AG09309 (cell line): Measurements from ENCODE around the gene KCTD16.

Experiments
- DNase-seq: peaks from one replicate; pipeline ENCODE4 v3.0.0-alpha.2; 2010; ENCODE audit warnings: low read depth
- H3K4me3 ChIP-seq: 2 replicates; pipeline ENCODE4 v1.5.1; 2011; ENCODE audit warnings: mild to moderate bottlenecking, low read depth, low read length, moderate library complexity; ENCODE audit not compliant: control insufficient read depth
- CTCF ChIP-seq: IDR thresholded peaks from 2 replicates; pipeline ENCODE4 v1.5.1; 2011; ENCODE audit warnings: mild to moderate bottlenecking, low read depth, low read length, inconsistent platforms; ENCODE audit not compliant: insufficient read depth, control insufficient read depth; ENCODE audit errors: missing control alignments

The KCTD16 gene

DNA sequence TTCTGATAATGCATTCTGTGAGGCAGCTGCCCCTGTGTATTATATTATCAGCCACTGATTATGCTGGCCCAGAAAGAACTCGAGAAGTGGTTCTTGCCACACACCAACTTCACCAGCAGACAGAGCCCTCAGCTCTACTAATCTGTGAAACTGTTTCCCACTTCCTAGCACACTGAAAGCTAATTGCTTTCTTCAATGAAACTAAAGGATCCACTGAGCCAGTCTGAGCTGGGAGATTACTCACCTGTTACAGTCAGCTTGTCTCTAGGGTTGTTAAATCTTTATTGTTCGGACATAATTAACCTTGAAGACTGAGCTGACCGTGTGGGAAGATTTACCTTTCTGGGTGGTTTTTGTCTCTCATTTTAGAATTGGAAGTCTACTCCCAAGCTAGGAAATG lies 263.2 kb downstream of the KCTD16 start:
- no peak for TF ChIP-seq CTCF
- no peak for DNase-seq
- no peak overlapping the region for H3K4me3 ChIP-seq

DNA sequence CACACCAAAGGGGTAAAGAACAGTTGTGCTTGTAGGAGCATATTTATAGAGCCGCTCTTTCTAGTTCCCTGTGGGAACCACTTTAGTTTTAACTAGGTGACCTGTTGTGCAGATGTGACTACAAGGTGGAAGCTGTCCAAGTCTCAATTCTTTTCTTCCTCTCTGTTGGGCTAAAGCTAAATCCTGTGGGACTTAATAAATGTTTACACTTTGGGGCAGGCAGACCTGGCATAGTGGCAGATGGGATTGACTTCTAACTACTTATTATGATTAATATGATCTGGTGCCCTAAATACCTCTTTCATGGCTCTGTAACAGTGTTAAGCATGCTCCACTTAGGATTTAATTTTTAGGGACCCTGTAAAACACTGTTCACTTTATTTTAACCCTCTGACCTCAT lies 265.3 kb downstream of the KCTD16 start:
- DNase-seq: no peak
- TF ChIP-seq CTCF: no peak
- no peak overlapping the region for H3K4me3 ChIP-seq

GRCh38 chr5:144438237-144438636 lies 267.6 kb downstream of the KCTD16 start:
- no peak for DNase-seq
- H3K4me3 ChIP-seq: no peak overlapping the region
- TF ChIP-seq CTCF: no peak

DNA sequence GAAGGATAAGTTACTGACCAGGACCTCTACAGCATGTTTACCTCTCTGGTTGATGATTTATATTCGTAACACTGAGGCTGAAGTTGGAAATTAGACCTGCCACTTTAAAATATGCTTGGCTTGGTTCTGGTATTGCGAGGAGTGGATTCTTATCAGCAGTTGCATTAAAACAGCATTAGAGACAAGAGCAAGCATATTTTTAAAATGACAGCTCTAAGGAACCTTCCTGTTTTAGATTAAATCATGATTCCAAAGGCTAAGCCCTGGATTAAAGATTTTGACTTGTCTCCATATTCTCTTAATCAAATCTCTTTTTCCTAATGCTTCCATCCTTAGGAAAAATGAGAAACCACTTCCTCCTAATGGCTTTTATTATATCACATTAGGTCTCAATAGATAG lies 277.8 kb downstream of the KCTD16 start:
- H3K4me3 ChIP-seq: no peak overlapping the region
- DNase-seq: no peak
- TF ChIP-seq CTCF: no peak

DNA sequence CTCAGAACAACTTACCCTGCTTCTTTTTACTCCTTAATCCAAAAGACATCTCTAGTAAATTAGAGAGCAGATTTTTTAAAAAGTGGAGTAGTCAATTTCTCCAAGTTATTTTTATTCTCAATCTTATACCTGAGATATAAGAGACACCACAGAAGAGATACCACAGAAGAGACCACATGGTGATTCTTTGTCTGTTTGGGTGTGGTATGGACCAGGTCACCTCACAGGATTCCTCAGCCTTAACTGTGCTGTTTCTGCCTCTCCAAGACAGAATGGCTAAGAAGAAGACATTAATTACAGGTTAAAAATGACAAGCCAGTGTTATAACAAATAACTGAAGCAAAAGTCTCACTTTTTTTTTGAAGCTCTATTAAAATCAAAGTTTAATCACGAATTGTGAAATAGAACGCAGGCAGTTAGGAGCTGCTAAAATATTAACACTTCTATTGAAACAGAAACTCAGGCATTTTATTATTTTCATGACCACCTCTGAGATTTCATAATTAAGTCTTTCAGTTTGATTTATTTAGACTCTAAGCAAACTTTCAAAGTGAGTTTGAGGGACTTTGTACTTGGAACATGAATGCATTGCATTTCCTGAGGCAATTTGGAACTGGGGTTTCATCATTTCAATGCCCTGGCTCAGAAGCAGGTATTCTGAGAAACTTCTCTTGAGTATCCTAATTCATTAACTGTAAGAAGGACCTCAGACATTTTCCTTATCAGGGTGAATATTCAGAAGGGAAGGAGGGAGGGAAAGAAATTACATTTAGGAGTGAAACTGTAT lies 280.7 kb downstream of the KCTD16 start:
- no peak for DNase-seq
- no peak for TF ChIP-seq CTCF
- no peak overlapping the region for H3K4me3 ChIP-seq

GRCh38 chr5:144453753-144454152 lies 283.1 kb downstream of the KCTD16 start:
- no peak for DNase-seq
- H3K4me3 ChIP-seq: no peak overlapping the region
- TF ChIP-seq CTCF: no peak
